NCI-H524 (cell line): Measurements from ENCODE around the gene TAS2R19.
"Not testable (repeated sequence)": the region's sequence is repeated elsewhere in the genome, so short reads cannot be mapped to it uniquely, and the experiment has no call there.

ENCODE experiments used
- DNase-seq, 2 experiments: peaks; one replicate each; lab custom pipeline; 2025; lab: John Stamatoyannopoulos, UW

Gene TAS2R19

DNA sequence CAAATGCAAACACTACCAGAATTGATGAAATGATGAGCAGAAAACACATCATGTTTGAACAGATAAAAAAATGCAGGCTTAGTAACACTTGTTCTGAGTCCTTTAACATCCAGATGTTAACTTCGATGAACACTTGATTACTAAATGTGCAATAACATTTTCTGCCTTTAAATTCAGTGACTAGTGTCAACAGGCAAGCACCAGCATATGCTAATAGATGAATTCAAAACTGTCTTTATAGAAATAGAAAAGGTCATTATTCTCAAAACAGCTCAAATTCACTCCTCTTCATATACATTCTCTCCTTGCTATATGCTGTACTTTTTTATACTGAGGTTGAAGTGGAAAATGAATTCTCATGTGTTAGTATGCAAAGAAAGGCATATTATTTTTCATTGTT is at the start of gene TAS2R19:
Gene TAS2R19 (minus strand): TSS at position 101 of the 400 bp plus-strand sequence. CDS start 49 bp downstream, at position 52.
- no peak for DNase-seq

DNA sequence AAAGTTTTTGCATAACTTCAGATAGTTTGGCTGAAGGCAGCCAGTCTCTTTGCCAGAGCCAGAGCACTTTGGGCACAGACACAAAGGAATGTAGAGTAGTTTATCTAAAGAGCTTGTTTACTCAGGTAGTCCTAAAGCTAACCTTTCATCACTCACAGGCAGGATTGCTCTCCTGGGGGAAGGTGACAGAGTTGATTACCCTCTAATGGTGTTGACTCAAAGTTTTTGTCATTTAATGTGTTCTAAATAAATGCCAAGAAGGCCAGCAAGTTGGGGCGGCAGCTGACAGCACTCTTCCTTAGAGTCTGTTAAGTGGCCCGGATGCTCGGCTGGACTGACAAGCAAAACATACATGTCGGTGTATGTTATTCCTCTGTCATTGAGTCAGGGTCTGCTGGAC is 49.0 kb upstream of the TAS2R19 start:
- DNase-seq: no peak

DNA sequence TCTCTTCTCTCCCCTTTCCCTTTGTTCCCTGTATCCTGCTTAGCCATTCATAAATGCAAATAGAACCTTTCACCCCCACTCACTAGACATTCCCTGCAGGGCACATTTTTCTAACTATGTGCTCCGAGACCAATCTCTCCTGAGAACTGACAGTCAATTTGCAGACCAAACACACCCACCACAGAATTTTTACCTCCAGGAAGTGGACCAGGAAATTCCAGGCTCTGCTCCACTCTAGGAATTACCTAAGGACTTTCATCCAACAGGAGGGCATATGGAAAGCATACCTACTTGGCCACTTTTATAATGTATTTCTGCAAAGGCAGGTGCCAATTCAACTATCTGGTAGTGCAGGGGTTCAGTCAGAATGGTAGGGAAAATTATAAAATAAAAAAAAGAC is 48.6 kb upstream of the TAS2R19 start:
- DNase-seq: no peak

DNA sequence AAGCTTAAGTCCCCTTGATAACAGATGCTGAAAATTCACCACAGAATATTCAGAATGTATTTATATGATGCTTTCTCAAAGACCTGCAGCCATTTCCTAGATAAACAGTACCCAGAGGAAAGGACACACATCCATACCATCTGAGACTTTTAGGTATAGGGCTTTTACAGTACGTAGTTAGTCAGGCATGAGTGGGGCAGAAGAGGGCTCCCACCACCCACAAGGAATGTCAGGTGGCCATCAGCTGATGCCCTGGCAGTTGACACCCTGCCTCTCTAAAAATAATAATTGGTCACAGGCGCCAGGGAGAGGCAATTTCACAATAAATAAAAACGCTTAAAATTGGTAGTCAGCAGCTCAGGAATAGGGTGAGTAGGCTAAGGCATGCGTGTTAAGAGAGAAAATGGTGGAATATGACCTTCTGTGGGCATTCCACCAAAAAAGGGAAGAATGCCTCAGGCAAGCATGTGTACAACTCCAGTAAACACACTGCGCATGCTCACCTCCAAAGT is 47.5 kb upstream of the TAS2R19 start:
- no peak for DNase-seq

DNA sequence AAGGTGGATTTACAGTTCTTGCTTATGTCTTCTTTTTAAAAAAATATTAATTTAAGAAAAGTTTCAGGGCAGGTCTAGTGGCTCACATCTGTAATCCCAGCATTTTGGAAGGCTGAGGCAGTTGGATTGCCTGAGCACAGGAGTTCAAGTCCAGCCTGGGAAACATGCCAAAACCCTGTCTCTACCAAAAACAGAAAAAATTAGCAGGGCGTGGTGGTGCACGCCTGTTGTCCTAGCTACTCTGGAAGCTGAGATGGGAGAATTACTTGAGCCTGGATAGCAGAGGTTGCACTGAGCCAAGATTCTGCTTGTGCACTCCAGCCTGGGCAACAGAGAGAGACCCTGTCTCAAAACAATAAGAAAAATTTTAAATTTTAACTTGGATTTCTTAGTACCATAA is 45.1 kb upstream of the TAS2R19 start:
- DNase-seq: no peak

DNA sequence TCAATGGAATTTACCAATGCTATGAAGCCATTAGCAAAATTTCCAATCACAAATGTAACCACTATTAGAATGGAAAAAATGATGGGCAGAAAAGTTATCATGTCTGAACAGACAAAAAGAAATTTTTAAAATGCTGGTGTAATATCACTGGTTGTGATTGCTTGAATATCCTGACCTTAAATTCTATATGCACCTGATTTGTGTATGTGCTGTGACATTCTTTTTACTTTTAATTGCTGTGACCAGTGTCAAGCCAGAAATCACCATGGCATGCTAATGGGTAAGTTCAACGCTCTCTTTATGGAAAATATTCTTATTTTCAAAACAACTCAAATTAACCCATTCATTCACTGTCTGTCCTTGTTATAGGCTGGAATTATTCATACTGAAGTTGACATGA is 39.8 kb upstream of the TAS2R19 start, which contains the start of gene TAS2R46:
Gene TAS2R46 (minus strand): TSS at position 101 of the 400 bp plus-strand sequence. CDS start 0 bp downstream, at position 101.
- not testable (repeated sequence) for DNase-seq

DNA sequence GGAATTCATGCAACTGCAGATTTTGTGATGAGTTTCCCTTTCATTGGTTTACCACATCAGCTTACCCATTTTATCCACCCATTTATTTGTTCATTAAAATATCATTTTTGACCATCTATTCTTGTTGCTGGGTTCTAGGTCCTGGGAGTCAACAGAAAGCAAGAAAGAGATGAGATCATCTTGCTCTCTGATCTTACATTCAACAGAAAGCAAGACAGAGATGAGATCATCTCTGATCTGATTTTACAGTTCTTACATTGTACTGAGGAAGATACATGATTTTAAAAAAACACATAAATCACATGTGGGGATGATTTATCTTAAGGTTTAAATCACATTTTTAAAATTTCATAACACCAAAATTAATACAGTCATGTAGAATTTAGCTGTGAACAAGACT is 37.4 kb upstream of the TAS2R19 start:
- DNase-seq: no peak

GRCh38 chr12:11059041-11059440 is 36.6 kb upstream of the TAS2R19 start:
- no peak for DNase-seq

DNA sequence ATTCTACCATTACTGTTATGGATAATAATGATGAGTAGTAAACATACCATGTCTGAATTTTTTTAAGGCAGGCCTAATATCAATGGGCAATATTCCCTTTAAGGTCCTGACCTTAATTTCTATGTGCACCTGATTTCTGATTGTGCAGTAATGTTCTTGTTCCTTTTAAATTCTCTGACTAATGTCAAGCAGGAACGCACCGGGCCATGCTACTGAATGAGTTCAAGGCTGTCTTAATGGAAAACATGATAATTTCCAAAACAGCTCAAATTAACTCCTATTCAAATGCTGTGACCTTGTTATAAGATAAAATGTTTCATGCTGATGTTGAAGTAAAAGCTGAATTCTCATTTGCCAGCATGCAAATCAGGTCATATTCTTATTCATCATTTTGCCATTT is 32.9 kb upstream of the TAS2R19 start:
- DNase-seq: no peak

- DNase-seq: not testable (repeated sequence)
Observed at GRCh38 chr12:11049806-11050531, 27.5 kb upstream of the TAS2R19 start.

GRCh38 chr12:11041366-11041765 is 18.9 kb upstream of the TAS2R19 start:
- DNase-seq: not testable (repeated sequence)

DNA sequence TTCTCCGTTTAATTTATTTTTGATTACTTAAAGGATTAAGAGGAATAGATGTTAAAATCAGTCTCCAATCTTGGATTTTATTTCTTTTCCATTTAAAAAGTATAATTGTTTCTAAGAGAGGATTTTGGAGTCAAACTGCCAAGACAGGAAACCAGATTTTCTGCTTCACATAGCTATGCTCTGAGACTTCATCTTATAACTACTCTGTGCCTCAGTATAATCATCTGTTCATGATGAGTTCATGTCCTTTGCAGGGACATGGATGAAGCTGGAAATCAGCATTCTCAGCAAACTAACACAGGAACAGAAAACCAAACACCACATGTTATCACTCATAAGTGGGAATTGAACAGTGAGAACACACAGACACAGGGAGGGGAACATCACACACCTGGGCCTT is 17.7 kb upstream of the TAS2R19 start:
- no peak for DNase-seq

- no peak for DNase-seq
Observed at GRCh38 chr12:11039171-11039570, 16.8 kb upstream of the TAS2R19 start.

DNA sequence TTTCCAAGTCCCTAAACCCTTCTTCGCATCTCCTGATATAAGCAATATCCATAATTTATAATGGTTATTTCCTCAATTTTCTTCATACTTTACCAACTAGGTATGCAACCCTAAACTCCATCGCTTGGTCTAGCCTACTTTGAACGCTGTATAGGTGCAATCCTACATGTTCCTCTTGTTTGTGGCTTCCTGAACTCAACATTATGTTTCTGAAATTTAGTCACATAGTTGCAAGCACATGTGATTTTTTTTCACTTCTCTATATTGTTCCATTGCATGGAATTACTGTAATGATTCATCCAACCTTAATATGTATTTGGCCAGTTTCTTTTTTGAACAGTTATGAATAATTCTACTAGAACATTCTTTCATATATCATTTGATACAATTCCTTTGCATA is 11.5 kb upstream of the TAS2R19 start:
- not testable (repeated sequence) for DNase-seq

DNA sequence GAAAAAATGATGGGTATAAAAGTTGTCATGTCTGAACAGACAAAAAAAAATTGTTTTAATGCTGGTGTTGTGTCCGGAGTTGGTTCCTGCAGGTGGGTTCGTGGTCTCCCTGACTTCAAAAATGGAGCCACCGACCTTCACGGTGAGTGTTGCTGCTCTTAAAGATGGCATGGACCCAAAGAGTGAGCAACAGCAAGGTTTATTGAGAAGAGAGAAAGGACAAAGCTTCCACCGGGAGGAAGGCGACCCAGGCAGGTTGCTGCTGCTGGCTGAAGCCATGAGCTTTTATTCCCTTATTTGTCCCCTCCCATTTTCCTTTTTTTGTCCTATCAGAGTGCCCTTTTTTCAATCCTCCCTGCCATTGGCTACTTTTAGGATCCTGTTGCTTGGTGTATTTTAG is 8.9 kb upstream of the TAS2R19 start, which contains the start of gene TAS2R31:
Gene TAS2R31 (minus strand): TSS at position 101 of the 400 bp plus-strand sequence. CDS start 72 bp downstream, at position 29.
- DNase-seq: no peak

DNA sequence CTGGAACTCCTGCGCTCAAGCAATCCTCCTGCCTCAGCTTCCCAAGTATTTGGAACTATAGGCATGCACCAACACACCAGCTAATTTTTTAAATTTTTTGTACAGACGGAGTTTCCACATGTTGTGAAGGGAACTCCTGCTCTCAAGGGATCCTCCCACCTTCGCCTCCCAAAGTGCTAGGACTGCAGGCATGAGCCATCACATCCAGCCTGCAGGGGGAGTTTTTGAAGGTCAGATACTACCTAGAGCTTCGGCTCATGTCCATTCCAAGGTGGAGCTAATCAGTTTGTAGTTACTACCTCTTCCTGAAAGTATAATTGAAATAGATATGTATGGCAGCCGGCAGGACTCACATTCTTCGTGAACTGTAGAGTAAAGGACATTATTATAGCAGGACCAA is 3.7 kb upstream of the TAS2R19 start:
- no peak for DNase-seq

DNA sequence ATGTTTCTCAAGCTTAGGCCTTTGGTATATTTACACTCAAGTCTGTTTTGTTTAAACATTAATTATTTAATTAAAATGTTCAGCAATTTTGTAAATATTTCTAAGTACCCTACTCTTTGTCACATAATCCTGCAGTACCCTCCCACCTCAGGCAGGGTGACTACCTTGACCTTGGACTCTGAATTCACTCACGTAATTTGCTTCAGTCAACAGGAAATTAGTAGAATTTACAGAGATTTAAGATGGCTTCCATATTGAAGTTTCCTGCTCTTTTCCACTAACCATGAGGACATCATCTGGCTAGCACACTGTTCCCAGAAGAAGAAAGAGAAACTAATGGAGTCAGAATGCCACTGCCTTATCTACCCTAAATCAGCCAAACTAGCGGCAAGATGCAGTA is 967 bp upstream of the TAS2R19 start:
- DNase-seq: no peak

DNA sequence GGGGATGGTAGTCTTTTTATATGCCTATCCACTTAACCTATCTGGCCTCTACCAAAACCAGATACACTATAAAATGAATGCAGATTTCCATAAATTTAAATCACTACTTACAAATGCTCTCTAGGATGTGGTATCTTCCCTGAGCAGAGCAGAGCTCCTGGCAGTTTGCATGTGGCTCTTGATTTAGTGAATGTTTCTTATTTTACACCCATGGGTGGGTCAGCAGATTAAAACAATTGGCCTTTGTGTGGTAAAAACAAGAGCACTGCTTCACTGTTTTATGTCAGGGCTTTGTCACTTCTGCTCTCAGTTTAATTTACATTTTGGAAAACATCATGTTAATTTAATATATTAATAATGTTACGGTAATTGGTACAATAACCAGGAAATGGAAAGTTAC is 5.5 kb downstream of the TAS2R19 start:
- DNase-seq: no peak

DNA sequence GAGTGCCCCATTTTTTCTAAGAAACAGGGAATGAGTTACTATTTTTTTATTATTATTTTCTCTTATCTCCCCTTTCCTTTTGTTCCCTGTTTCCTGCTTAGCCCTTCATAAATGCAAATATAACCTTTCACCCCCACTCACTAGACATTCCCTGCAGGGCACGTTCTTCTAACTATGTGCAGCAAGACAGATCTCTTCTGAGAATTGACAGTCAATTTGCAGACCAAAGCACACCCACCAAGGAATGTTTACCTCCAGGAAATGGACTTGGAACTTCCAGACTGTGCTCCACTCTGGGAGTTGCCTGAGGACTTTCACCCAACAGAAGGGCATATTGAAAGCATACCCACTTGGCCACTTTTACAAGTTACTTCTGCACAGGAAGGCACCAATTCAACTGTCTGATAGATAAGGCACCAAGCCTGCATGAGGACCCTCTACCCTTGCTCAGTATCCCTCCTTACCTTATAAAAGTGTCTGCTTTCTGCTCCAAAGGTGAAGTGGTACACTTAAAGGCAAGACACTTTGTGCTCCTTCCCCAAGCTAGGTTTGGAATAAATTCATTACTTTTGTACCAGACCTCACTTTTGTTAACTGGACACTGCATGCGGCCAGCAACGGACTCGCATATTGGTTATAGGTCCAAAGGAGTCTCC is 6.5 kb downstream of the TAS2R19 start:
- no peak for DNase-seq

- no peak for DNase-seq
Observed at GRCh38 chr12:11014234-11014633, 8.2 kb downstream of the TAS2R19 start.

GRCh38 chr12:11007608-11008007 is 14.8 kb downstream of the TAS2R19 start:
- DNase-seq: no peak

GRCh38 chr12:10998204-10998603 is 24.2 kb downstream of the TAS2R19 start, which contains the start of gene TAS2R20:
TSS of gene TAS2R20 (minus strand) at chr12:10998304. CDS start at chr12:10997875, 429 bp downstream.
- no peak for DNase-seq

DNA sequence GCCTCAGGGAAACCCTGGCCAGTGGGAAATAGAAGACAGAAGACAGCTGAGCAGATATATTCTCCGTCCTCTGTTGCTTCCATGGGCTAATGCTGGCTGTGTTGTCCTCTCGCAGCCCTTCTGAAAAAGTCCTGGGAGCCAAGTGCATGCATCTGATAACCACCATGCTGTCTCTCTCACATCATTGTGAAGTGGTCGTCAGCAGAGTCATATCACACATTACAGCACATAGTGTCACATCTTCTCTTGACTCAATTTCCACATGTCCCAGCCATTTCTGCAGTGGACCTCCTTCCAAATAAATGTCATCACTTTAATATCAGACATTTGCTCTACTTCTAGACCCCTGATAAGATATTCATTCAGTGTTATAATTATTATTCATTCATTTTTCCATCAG is 28.1 kb downstream of the TAS2R19 start:
- DNase-seq: no peak
